GM19395 (cell line): ENCODE results near the gene RNF227.

ENCODE experiments used
- ATAC-seq: cut with Tn5 transposase; IDR thresholded peaks from one replicate; pipeline ENCODE4 v1.9.1; 2021; ENCODE audit warnings: mild to moderate bottlenecking, moderate library complexity; ENCODE audit not compliant: unreplicated experiment

Gene RNF227

GRCh38 chr17:7930841-7931631, 14.9 kb upstream of the RNF227 start:
- no peak for ATAC-seq

GRCh38 chr17:7929158-7930023, 13.3 kb upstream of the RNF227 start, which contains the start of gene KCNAB3:
KCNAB3 (minus strand) TSS chr17:7929856; CDS start chr17:7929435, 421 bp downstream.
- no peak for ATAC-seq

GRCh38 chr17:7927596-7927995, 11.5 kb upstream of the RNF227 start:
- no peak for ATAC-seq

GRCh38 chr17:7922845-7923628, 6.9 kb upstream of the RNF227 start:
- ATAC-seq = no peak

GRCh38 chr17:7922269-7922844, 6.3 kb upstream of the RNF227 start:
- no peak for ATAC-seq

- ATAC-seq = no peak
These were observed 719 bp upstream of the RNF227 start for GRCh38 chr17:7916808-7917207.

- no peak for ATAC-seq
These were observed 245 bp upstream of the RNF227 start for GRCh38 chr17:7916385-7916682.

- peak; percentile 7 for ATAC-seq
These were observed 894 bp downstream of the RNF227 start for GRCh38 chr17:7915179-7915610.

GRCh38 chr17:7912927-7913524, 3.1 kb downstream of the RNF227 start:
- ATAC-seq = no peak

- no peak for ATAC-seq
These were observed 5.0 kb downstream of the RNF227 start for GRCh38 chr17:7911116-7911515.

- ATAC-seq = no peak
These were observed 5.4 kb downstream of the RNF227 start for GRCh38 chr17:7910711-7911110.

- no peak for ATAC-seq
These were observed 5.8 kb downstream of the RNF227 start for GRCh38 chr17:7910281-7910680.

- ATAC-seq = no peak
These were observed 7.0 kb downstream of the RNF227 start for GRCh38 chr17:7909089-7909488.

GRCh38 chr17:7903154-7904103, 12.7 kb downstream of the RNF227 start:
- no peak for ATAC-seq

- no peak for ATAC-seq
These were observed 18.3 kb downstream of the RNF227 start for GRCh38 chr17:7897773-7898172.

- ATAC-seq = no peak
These were observed 19.0 kb downstream of the RNF227 start for GRCh38 chr17:7897090-7897489.

GRCh38 chr17:7894866-7895265, 21.2 kb downstream of the RNF227 start:
- ATAC-seq = no peak

- no peak for ATAC-seq
These were observed 21.9 kb downstream of the RNF227 start for GRCh38 chr17:7894226-7894625.

GRCh38 chr17:7893187-7893880, 22.8 kb downstream of the RNF227 start:
- ATAC-seq = no peak
